PC-3 (cell line): ENCODE data around the gene TEX14. TPM values are rescaled to one million over a fixed set of nuclear protein-coding genes. Genes with fewer than 3 reads are reported as not detected.

Experiments used
- ATAC-seq: fragments of 200-7000 bp; cut with Tn5 transposase; 2 replicates; pipeline ENCODE4 v1.9.1; 2020; ENCODE audit warnings: mild to moderate bottlenecking, moderate library complexity
- BruUV-seq: library from RNA; stranded (reverse); fragments of 400-500 nt; replicated peaks from 2 replicates; lab custom pipeline; 2021; lab: Mats Ljungman, UMichigan
- CTCF ChIA-PET: fragments of 300-600 bp; sonication (Branson Sonifier 250); formaldehyde crosslinking; loops from one replicate; lab custom pipeline; 2022; ENCODE audit warnings: antibody characterized with exemption; lab: Charles Lee
- POLR2A ChIA-PET: fragments of 300-600 bp; sonication (Branson Sonifier 250); formaldehyde crosslinking; loops from one replicate; lab custom pipeline; 2022; ENCODE audit warnings: antibody characterized with exemption; ENCODE audit not compliant: unreplicated experiment; lab: Charles Lee
- DNase-seq: peaks from one replicate; pipeline ENCODE4 v3.0.0-alpha.2; 2015
- H2AFZ ChIP-seq: fragments of 300-600 bp; sonication (generic); 2 replicates; pipeline ENCODE4 v1.6.0; 2016; ENCODE audit warnings: antibody characterized with exemption, low read length
- H3F3A ChIP-seq: fragments of 300-600 bp; sonication (generic); one replicate; pipeline ENCODE4 v1.6.0; 2017; ENCODE audit warnings: antibody characterized with exemption, low read length, control low read depth, mild to moderate bottlenecking; ENCODE audit not compliant: unreplicated experiment
- H3K27ac ChIP-seq: fragments of 300-600 bp; sonication (generic); 2 replicates; pipeline ENCODE4 v1.5.1; 2016; ENCODE audit warnings: mild to moderate bottlenecking, low read length
- H3K27me3 ChIP-seq: fragments of 300-600 bp; sonication (generic); 2 replicates; pipeline ENCODE4 v1.6.1; 2016; ENCODE audit warnings: low read length, mixed read lengths
- H3K36me3 ChIP-seq: fragments of 300-600 bp; sonication (generic); 2 replicates; pipeline ENCODE4 v1.6.1; 2016; ENCODE audit warnings: low read depth, mixed run types, low read length, mixed read lengths
- H3K4me1 ChIP-seq: fragments of 300-600 bp; sonication (generic); 2 replicates; pipeline ENCODE4 v1.5.1; 2016; ENCODE audit warnings: low read length; ENCODE audit not compliant: insufficient read depth
- H3K4me2 ChIP-seq: fragments of 300-600 bp; sonication (generic); 2 replicates; pipeline ENCODE4 v1.6.0; 2016; ENCODE audit warnings: low read length
- H3K4me3 ChIP-seq: fragments of 300-600 bp; sonication (generic); 2 replicates; pipeline ENCODE4 v1.5.1; 2016; ENCODE audit warnings: mild to moderate bottlenecking, low read length, mixed read lengths
- H3K79me2 ChIP-seq: fragments of 300-600 bp; sonication (generic); 2 replicates; pipeline ENCODE4 v1.6.1; 2017; ENCODE audit warnings: low read length, mixed read lengths
- H3K9ac ChIP-seq: fragments of 300-600 bp; sonication (generic); 2 replicates; pipeline ENCODE4 v1.6.0; 2016; ENCODE audit warnings: mild to moderate bottlenecking, low read length
- H3K9me2 ChIP-seq: fragments of 300-600 bp; sonication (generic); replicated peaks from 2 replicates; pipeline ENCODE4 v1.6.1; 2016; ENCODE audit warnings: mixed run types, low read length, mixed read lengths
- H3K9me3 ChIP-seq: fragments of 300-600 bp; sonication (generic); 2 replicates; pipeline ENCODE4 v1.6.1; 2016; ENCODE audit warnings: low read length, mixed read lengths
- H4K20me1 ChIP-seq: fragments of 300-600 bp; sonication (generic); 2 replicates; pipeline ENCODE4 v1.6.1; 2016; ENCODE audit warnings: low read length, mixed read lengths
- EZH2 ChIP-seq: fragments of 300-600 bp; sonication (generic); IDR thresholded peaks from one replicate; pipeline ENCODE4 v1.6.1; 2017; ENCODE audit warnings: antibody characterized with exemption, mild to moderate bottlenecking, low read length; ENCODE audit not compliant: unreplicated experiment
- EZH2phosphoT487 ChIP-seq: fragments of 300-600 bp; sonication (generic); IDR thresholded peaks from 2 replicates; pipeline ENCODE4 v1.6.1; 2018; ENCODE audit warnings: mild to moderate bottlenecking, antibody characterized with exemption, low read length, borderline replicate concordance
- intact Hi-C: fragments of 100-400 bp; cut with micrococcal nuclease; formaldehyde crosslinking; loops from 2 replicates; pipeline ENCODE4 v1.9.0; 2023
- total RNA-seq: library from RNA; depleted of rRNA; stranded (reverse); fragments of >200 nt; gene quantifications from 2 replicates; pipeline ENCODE4 v1.2.3, GENCODE V29; 2014
- TF ChIP-seq, protein P1 (sequence below): fragments of 300-600 bp; sonication (generic); conservative IDR thresholded peaks from 2 replicates; pipeline ENCODE4 v1.5.1; 2017; ENCODE audit warnings: antibody characterized with exemption, low read depth, mild to moderate bottlenecking, low read length

The TEX14 gene
- total RNA-seq, 1 experiment from 2014 or later, result 0.29 TPM

DNA sequence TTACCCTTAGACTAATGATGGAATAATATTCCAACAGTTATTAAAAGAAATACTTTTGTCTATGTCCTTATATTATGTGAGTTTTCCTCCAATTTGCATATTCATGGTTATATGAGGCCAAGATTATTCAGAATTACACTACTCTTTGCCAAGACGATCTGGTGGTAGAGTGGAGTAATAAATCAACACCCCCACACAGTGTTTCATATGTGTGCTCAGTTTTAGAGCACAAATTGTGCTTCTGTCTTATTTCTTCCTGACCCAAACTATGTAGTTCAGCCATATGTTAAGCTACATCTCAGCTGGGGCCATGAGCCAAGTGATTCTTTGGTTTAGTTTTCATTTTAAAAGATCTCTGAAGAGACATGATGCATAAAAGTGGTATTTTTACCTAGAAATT lies 37.0 kb upstream of the TEX14 start:
- POLR2A ChIA-PET, result no interaction called here
- Histone ChIP-seq H3K4me1 (no peaks in the 10 kb centered on the region), H3K27ac (no peak overlapping the region), H3F3A (no peaks in the 10 kb centered on the region), H3K9me2 (no peaks in the 10 kb centered on the region), H3K79me2 (no peaks in the 10 kb centered on the region), H3K36me3 (no peaks in the 10 kb centered on the region; the same call in 1 of the 2 replicates), H3K4me2 (no peak overlapping the region), H4K20me1 (no peaks in the 10 kb centered on the region), H3K9ac (no peak overlapping the region), H2AFZ (no peak overlapping the region), H3K4me3 (no peak overlapping the region), H3K27me3 (no peaks in the 10 kb centered on the region), H3K9me3 (no peaks in the 10 kb centered on the region)
- BruUV-seq, result no TSS peak
- intact Hi-C loops, result no loop called here
- CTCF ChIA-PET, result no interaction called here
- TF ChIP-seq EZH2 (no peak), EZH2phosphoT487 (no peak)
- TF ChIP-seq, protein P1, sequence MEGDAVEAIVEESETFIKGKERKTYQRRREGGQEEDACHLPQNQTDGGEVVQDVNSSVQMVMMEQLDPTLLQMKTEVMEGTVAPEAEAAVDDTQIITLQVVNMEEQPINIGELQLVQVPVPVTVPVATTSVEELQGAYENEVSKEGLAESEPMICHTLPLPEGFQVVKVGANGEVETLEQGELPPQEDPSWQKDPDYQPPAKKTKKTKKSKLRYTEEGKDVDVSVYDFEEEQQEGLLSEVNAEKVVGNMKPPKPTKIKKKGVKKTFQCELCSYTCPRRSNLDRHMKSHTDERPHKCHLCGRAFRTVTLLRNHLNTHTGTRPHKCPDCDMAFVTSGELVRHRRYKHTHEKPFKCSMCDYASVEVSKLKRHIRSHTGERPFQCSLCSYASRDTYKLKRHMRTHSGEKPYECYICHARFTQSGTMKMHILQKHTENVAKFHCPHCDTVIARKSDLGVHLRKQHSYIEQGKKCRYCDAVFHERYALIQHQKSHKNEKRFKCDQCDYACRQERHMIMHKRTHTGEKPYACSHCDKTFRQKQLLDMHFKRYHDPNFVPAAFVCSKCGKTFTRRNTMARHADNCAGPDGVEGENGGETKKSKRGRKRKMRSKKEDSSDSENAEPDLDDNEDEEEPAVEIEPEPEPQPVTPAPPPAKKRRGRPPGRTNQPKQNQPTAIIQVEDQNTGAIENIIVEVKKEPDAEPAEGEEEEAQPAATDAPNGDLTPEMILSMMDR, result no peak
- ATAC-seq (no peak), DNase-seq (no peak)

DNA sequence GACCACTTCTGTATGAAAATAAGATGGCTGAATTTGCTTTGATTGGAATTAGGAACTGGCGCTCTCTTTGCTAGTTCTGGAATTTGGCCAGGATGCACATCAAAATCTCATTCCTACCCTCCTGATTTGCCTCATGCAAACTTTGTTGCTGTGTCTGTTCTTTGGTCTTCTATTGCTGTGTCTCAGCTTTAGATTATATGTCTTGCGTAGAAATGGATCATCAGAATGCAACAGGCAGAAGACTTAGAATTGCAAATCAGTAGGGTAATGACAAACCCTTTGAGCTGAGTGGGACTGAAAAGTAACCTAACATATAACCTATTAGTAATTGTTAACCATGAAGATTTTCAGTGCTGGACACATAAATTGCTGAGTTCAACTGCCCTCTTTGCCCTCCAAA lies 30.9 kb upstream of the TEX14 start:
- no TSS peak for BruUV-seq

DNA sequence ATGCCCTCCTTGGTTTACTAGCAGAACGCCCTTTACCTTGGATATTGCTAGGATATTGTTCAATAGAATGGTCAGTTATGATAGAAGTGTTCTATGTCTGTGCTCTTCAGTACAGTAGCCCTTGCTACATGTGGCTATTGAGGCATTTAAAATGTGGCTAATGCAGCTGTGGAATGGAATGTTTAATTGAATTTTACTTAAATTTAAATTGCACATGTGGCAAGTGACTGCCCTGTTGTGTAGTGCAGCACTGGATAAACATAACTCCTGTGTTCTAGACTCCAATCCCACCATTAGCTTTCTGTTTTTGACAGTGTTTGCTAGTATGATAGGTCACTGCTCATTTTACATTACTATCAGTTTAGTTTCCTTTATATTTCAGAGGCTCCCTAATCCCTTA lies 30.4 kb upstream of the TEX14 start:
- POLR2A ChIA-PET, result no interaction called here
- TF ChIP-seq EZH2, result no peak
- TF ChIP-seq EZH2phosphoT487, result no peak
- TF ChIP-seq, protein P1, result no peak
- no peak overlapping the region for H3K27ac ChIP-seq
- H3K27me3 ChIP-seq, result no peaks in the 10 kb centered on the region
- CTCF ChIA-PET, result no interaction called here
- no peaks in the 10 kb centered on the region for H3K9me2 ChIP-seq
- DNase-seq (no peak), ATAC-seq (no peak)
- peaks cover 5% of the 10 kb centered on the region; the same call in 1 of the 2 replicates for H3K36me3 ChIP-seq
- H3K4me1 ChIP-seq, result no peaks in the 10 kb centered on the region
- H3K79me2 ChIP-seq, result no peaks in the 10 kb centered on the region
- H3F3A ChIP-seq, result no peaks in the 10 kb centered on the region
- no peak overlapping the region for H3K9ac ChIP-seq
- H3K4me2 ChIP-seq, result no peak overlapping the region
- no TSS peak for BruUV-seq
- intact Hi-C loops, result no loop called here
- H3K9me3 ChIP-seq, result no peaks in the 10 kb centered on the region
- no peak overlapping the region for H3K4me3 ChIP-seq
- H4K20me1 ChIP-seq, result no peaks in the 10 kb centered on the region
- H2AFZ ChIP-seq, result no peak overlapping the region

More for the DNA sequence above, 30.9 kb upstream of the TEX14 start:
- Histone ChIP-seq H3K9me2 (no peaks in the 10 kb centered on the region), H3K9ac (no peak overlapping the region), H3K4me1 (no peaks in the 10 kb centered on the region), H3K4me3 (no peak overlapping the region), H2AFZ (no peak overlapping the region), H3K4me2 (no peak overlapping the region), H4K20me1 (no peaks in the 10 kb centered on the region), H3K27ac (no peak overlapping the region), H3F3A (no peaks in the 10 kb centered on the region), H3K9me3 (no peaks in the 10 kb centered on the region), H3K27me3 (no peaks in the 10 kb centered on the region), H3K36me3 (peaks cover 5% of the 10 kb centered on the region; the same call in 1 of the 2 replicates), H3K79me2 (no peaks in the 10 kb centered on the region)
- ATAC-seq (no peak), DNase-seq (no peak)
- CTCF ChIA-PET, result no interaction called here
- POLR2A ChIA-PET, result interaction anchor here (0.6 kb wide), 1 partner anchor 53 kb away, joined by 4 read pairs; no protein-coding TSS in a partner anchor
- TF ChIP-seq, protein P1, result no peak
- TF ChIP-seq EZH2 (no peak), EZH2phosphoT487 (no peak)
- intact Hi-C loops, result no loop called here
